OCI-LY3 (cell line): ENCODE data around the gene SPECC1L.
A peak's percentile ranks its signal among the peaks of the same experiment; 100 is the strongest.
"Not testable (repeated sequence)": the region's sequence is repeated elsewhere in the genome, so short reads cannot be mapped to it uniquely, and the experiment has no call there.

Experiments used
- H2AFZ ChIP-seq: fragments of 200-600, 300-600 bp; shearing (Covaris generic); 2 replicates; pipeline ENCODE4 v1.6.0; 2014; ENCODE audit warnings: antibody characterized with exemption, low read depth, low read length
- H3K27ac ChIP-seq: fragments of 200-600, 300-600 bp; sonication (generic); 2 replicates; pipeline ENCODE4 v1.5.1; 2014; ENCODE audit warnings: mild to moderate bottlenecking, low read length, moderate library complexity, mixed read lengths
- H3K27me3 ChIP-seq: fragments of 200-600, 300-600 bp; sonication (generic); 2 replicates; pipeline ENCODE4 v1.6.1; 2014; ENCODE audit warnings: low read depth, low read length, mixed read lengths
- H3K36me3 ChIP-seq: fragments of 200-600, 300-600 bp; sonication (generic); replicated peaks from 2 replicates; pipeline ENCODE3; 2014; ENCODE audit warnings: low read depth, low read length, mixed read lengths
- H3K4me1 ChIP-seq: fragments of 300-600, 200-600 bp; sonication (generic); 2 replicates; pipeline ENCODE4 v1.6.1; 2014; ENCODE audit warnings: low read length, mixed read lengths
- H3K4me2 ChIP-seq: fragments of 200-600, 300-600 bp; sonication (generic); 2 replicates; pipeline ENCODE4 v1.6.1; 2014; ENCODE audit warnings: low read length, mixed read lengths
- H3K4me3 ChIP-seq: fragments of 300-600, 200-600 bp; sonication (generic); 2 replicates; pipeline ENCODE4 v1.5.1; 2014; ENCODE audit warnings: antibody characterized with exemption, mild to moderate bottlenecking, low read length, moderate library complexity
- H3K79me2 ChIP-seq: fragments of 300-600, 200-600 bp; shearing (Covaris generic); 2 replicates; pipeline ENCODE4 v1.6.1; 2014; ENCODE audit warnings: mild to moderate bottlenecking, low read length, mixed read lengths
- H3K9ac ChIP-seq: fragments of 300-600, 200-600 bp; shearing (Covaris generic); 2 replicates; pipeline ENCODE4 v1.6.0; 2014; ENCODE audit warnings: mild to moderate bottlenecking, low read length, moderate library complexity
- H3K9me3 ChIP-seq: fragments of 200-600, 300-600 bp; shearing (Covaris generic); 2 replicates; pipeline ENCODE4 v1.6.1; 2014; ENCODE audit warnings: low read length, mixed read lengths; ENCODE audit not compliant: insufficient read depth
- H4K20me1 ChIP-seq: fragments of 200-600, 300-600 bp; sonication (generic); 2 replicates; pipeline ENCODE4 v1.6.1; 2016; ENCODE audit warnings: low read length, mixed read lengths; ENCODE audit not compliant: insufficient read depth
- EZH2phosphoT487 ChIP-seq: fragments of 200-600 bp; shearing (Covaris generic); IDR thresholded peaks from 2 replicates; pipeline ENCODE4 v1.6.1; 2018; ENCODE audit warnings: antibody characterized with exemption, mixed run types, low read depth
- TF ChIP-seq, protein P1 (sequence below): fragments of 200-600, 300-600 bp; sonication (generic); IDR thresholded peaks from 2 replicates; pipeline ENCODE4 v1.5.1; 2014; ENCODE audit warnings: antibody characterized with exemption, low read length, low read depth

Gene SPECC1L

GRCh38 chr22:24271386-24271854 is 789 bp downstream of the SPECC1L start:
- Histone ChIP-seq H3K4me3 (peak overlapping the region; percentile 89), H3K9ac (peak overlapping the region; percentile 93), H3K4me2 (peak overlapping the region; percentile 83), H3K27ac (peak overlapping the region; percentile 69), H3K27me3 (no peaks in the 10 kb centered on the region), H3K79me2 (peaks cover 55% of the 10 kb centered on the region), H3K36me3 (no peaks in the 10 kb centered on the region), H3K9me3 (no peaks in the 10 kb centered on the region), H3K4me1 (peaks cover 27% of the 10 kb centered on the region), H2AFZ (peak overlapping the region; percentile 76; the same call in 1 of the 2 replicates), H4K20me1 (peaks cover 33% of the 10 kb centered on the region)
- TF ChIP-seq, protein P1, sequence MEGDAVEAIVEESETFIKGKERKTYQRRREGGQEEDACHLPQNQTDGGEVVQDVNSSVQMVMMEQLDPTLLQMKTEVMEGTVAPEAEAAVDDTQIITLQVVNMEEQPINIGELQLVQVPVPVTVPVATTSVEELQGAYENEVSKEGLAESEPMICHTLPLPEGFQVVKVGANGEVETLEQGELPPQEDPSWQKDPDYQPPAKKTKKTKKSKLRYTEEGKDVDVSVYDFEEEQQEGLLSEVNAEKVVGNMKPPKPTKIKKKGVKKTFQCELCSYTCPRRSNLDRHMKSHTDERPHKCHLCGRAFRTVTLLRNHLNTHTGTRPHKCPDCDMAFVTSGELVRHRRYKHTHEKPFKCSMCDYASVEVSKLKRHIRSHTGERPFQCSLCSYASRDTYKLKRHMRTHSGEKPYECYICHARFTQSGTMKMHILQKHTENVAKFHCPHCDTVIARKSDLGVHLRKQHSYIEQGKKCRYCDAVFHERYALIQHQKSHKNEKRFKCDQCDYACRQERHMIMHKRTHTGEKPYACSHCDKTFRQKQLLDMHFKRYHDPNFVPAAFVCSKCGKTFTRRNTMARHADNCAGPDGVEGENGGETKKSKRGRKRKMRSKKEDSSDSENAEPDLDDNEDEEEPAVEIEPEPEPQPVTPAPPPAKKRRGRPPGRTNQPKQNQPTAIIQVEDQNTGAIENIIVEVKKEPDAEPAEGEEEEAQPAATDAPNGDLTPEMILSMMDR: no peak

GRCh38 chr22:24273031-24273430 is 2.4 kb downstream of the SPECC1L start:
- not testable (repeated sequence) for H3K36me3 ChIP-seq, H3K9ac ChIP-seq, H3K9me3 ChIP-seq, H3K27ac ChIP-seq, H2AFZ ChIP-seq, H3K27me3 ChIP-seq
- H3K79me2 ChIP-seq: peaks cover 64% of the 10 kb centered on the region
- H4K20me1 ChIP-seq: peaks cover 33% of the 10 kb centered on the region
- H3K4me3 ChIP-seq: peak overlapping the region; percentile 89
- peaks cover 27% of the 10 kb centered on the region for H3K4me1 ChIP-seq
- H3K4me2 ChIP-seq: peak overlapping the region; percentile 83

GRCh38 chr22:24273906-24274305 is 3.3 kb downstream of the SPECC1L start:
- Histone ChIP-seq H3K79me2 (peaks cover 66% of the 10 kb centered on the region), H4K20me1 (peaks cover 33% of the 10 kb centered on the region), H3K4me1 (peaks cover 27% of the 10 kb centered on the region)
- not testable (repeated sequence) for H3K27ac ChIP-seq, H2AFZ ChIP-seq, H3K36me3 ChIP-seq, H3K4me2 ChIP-seq, H3K9ac ChIP-seq, H3K9me3 ChIP-seq, H3K27me3 ChIP-seq, H3K4me3 ChIP-seq

GRCh38 chr22:24274696-24275405 is 4.2 kb downstream of the SPECC1L start:
- not testable (repeated sequence) for H3K4me3 ChIP-seq, H3K27me3 ChIP-seq, H3K27ac ChIP-seq, H3K9ac ChIP-seq, H2AFZ ChIP-seq, H3K4me2 ChIP-seq, H3K36me3 ChIP-seq, H3K9me3 ChIP-seq
- peaks cover 71% of the 10 kb centered on the region for H3K79me2 ChIP-seq
- peaks cover 27% of the 10 kb centered on the region for H3K4me1 ChIP-seq
- peaks cover 33% of the 10 kb centered on the region for H4K20me1 ChIP-seq

DNA sequence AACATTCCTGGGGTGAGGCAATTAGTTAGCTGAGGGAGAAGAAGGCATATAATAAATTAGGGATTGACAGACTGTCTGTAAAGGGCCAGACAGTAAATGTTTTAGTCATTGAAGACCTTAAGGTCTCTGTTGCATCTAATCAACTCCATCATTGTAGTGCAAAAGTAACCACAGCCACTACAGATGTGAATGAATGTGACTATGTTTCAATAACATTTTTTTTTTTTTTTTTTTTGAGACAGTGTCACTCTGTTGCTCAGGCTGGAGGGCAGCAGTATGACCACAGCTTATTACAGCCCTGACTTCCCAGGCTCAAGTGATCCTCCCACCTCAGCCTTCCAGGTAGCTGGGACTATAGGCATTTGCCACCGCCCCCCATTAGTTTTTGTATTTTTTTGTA is 9.7 kb downstream of the SPECC1L start:
- H3K27me3 ChIP-seq, H2AFZ ChIP-seq, H3K4me1 ChIP-seq, H3K4me3 ChIP-seq, H3K27ac ChIP-seq, H3K9me3 ChIP-seq, H3K36me3 ChIP-seq, H3K4me2 ChIP-seq, H3K9ac ChIP-seq: not testable (repeated sequence)
- peaks cover 35% of the 10 kb centered on the region for H4K20me1 ChIP-seq
- peaks cover 69% of the 10 kb centered on the region for H3K79me2 ChIP-seq

DNA sequence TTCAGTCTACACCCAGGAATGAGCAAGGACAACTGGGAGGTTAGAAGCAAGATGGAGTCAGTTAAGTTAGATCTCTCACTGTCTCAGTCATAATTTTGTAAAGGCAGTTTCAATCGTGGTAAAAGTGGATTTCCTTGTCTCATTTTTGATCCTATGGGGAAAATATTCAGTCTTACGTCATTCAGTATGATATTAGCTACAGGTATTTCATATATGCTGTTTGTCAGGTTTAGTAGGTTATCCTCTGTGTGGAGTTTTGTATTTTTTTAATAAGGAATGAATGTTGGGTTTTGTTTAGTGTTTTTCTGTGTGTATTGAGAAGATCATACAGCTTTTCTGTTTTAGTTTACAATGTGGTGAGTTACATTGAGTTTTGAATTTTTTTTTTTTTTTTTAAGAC is 11.8 kb downstream of the SPECC1L start:
- Histone ChIP-seq H3K36me3 (no peaks in the 10 kb centered on the region), H4K20me1 (peaks cover 41% of the 10 kb centered on the region), H3K4me2 (no peak overlapping the region), H3K79me2 (peaks cover 69% of the 10 kb centered on the region), H2AFZ (no peak overlapping the region), H3K27ac (no peak overlapping the region), H3K4me3 (no peak overlapping the region), H3K9ac (no peak overlapping the region), H3K4me1 (no peaks in the 10 kb centered on the region), H3K27me3 (no peaks in the 10 kb centered on the region), H3K9me3 (no peaks in the 10 kb centered on the region)
- TF ChIP-seq, protein P1: no peak
- TF ChIP-seq EZH2phosphoT487: no peak
